T-helper 2 cell treated with Interferon-gamma antibody and Interleukin-4, amounts not matched to agents 5 μg/mL and 100 μg/mL, for 36 hours (primary cell): Measurements from ENCODE around the gene ATP8A1.
A peak's percentile ranks its signal among the peaks of the same experiment; 100 is the strongest.
"Not testable (repeated sequence)": the region's sequence is repeated elsewhere in the genome, so short reads cannot be mapped to it uniquely, and the experiment has no call there.

Experiments
- DNase-seq: peaks from one replicate; pipeline ENCODE4 v3.0.0; 2021; ENCODE audit warnings: low spot score
- H3K27ac Mint-ChIP-seq: one replicate; pipeline ENCODE4 v1.8.0; 2021; ENCODE audit warnings: mild to moderate bottlenecking, mixed read lengths
- H3K27me3 Mint-ChIP-seq: one replicate; pipeline ENCODE4 v1.8.0; 2021; ENCODE audit warnings: low read depth, mixed read lengths
- H3K36me3 Mint-ChIP-seq: one replicate; pipeline ENCODE4 v1.8.0; 2021; ENCODE audit warnings: low read depth, mixed read lengths
- H3K4me1 Mint-ChIP-seq: one replicate; pipeline ENCODE4 v1.8.0; 2021; ENCODE audit warnings: low read depth, mixed read lengths
- H3K4me3 Mint-ChIP-seq: one replicate; pipeline ENCODE4 v1.8.0; 2022; ENCODE audit warnings: mild to moderate bottlenecking, moderate library complexity, mixed read lengths
- H3K9me3 Mint-ChIP-seq: one replicate; pipeline ENCODE4 v1.8.0; 2021; ENCODE audit warnings: mixed read lengths

Gene ATP8A1

DNA sequence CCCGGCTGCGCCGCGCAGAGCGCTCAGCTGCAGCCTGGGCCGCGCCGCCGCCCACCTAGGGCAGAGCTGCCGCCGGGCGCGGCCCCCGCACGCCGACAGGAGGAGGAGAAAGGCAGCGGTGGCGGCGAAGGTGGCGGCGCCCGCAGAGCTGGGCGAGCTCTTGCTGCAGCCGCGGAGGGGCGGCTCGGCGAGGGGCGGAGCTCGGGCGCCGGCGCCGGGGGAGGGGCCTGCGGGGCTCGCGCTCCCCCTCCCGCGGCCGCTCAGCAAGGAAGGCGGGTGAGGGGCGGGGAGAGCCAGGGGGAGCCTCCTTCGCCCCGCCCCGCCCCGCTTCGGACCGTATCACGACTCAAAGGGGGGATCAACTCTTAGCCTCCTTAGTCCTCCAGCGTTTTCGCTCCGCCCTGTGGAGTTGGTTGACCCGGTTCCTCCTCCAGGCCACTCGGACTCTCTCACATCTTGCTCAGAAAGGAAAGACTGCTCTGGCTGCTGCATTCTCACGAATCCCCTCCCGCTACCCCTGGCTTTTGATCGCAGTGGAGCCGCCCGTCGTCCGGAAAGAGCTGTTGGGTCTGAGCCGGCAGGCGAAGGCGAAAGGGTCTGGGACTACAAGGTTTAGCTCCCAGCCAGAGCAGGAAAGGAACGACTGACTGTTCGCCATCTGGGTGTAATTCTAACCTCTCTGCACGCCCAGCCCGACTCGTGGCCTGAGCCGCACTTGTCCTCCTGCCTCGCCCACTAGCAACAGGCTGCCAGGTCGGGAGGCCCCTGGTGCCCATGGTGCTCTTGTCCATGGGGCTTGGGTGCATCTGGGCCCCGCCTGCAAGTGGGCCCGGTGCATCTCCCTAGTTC is at the start of gene ATP8A1:
Gene ATP8A1, minus strand, starts transcription at position 162 of the 849 bp plus-strand sequence. CDS start 232 bp downstream, outside the sequence.
- Mint-ChIP-seq H3K4me1 (peaks cover 33% of the 10 kb centered on the region), H3K4me3 (peak within 1 kb of the TSS; percentile 95), H3K27ac (peak within 1 kb of the TSS; percentile 95), H3K27me3 (peaks cover 3% of the 10 kb centered on the region), H3K9me3 (peaks cover 6% of the 10 kb centered on the region), H3K36me3 (peaks cover 16% of the 10 kb centered on the region)
- DNase-seq: peak; percentile 91

DNA sequence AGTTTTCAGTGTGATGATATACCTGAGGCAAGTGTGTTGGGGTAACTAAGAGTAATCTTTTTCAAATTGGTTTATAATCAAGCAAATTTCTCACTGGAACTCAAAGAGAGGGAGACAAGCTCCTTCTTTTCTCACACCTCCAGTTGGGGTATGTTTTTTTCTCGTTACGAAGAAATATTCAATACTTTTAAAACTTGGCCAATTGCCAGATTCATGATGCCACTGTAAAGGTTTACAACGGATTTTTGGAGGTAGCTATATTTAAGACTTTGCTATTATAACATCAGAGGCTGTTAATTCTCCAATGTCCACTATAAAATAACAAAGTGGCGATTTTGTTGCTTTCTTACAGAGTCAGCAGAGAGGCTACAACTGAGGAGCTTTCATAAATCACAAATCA is 49.2 kb upstream of the ATP8A1 start:
- no peak overlapping the region for H3K27ac Mint-ChIP-seq
- H3K27me3 Mint-ChIP-seq: peaks cover 7% of the 10 kb centered on the region
- H3K9me3 Mint-ChIP-seq: no peaks in the 10 kb centered on the region
- DNase-seq: no peak
- no peaks in the 10 kb centered on the region for H3K36me3 Mint-ChIP-seq
- H3K4me1 Mint-ChIP-seq: no peaks in the 10 kb centered on the region
- H3K4me3 Mint-ChIP-seq: no peak overlapping the region

DNA sequence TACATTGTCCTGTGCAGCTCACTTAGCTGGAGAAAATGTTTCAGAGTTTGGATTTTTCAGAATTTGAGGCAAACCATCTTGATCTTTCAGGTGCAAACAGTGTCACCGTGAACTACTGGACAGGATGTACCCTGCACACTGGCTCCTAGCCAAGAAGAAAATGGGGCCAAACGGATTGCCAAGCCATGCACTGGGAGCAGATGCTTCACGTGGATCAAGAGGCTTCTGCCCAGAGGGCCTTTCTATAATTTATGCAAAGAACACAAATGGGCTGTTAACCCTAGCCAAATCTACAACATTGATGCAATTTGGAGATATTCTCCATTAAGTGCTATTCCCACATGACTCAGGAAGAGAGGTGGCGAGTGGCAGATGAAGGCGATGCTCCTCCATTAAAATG is 46.9 kb upstream of the ATP8A1 start:
- no peaks in the 10 kb centered on the region for H3K36me3 Mint-ChIP-seq
- H3K27ac Mint-ChIP-seq: no peak overlapping the region
- DNase-seq: no peak
- no peaks in the 10 kb centered on the region for H3K9me3 Mint-ChIP-seq
- no peak overlapping the region for H3K4me3 Mint-ChIP-seq
- H3K27me3 Mint-ChIP-seq: peaks cover 5% of the 10 kb centered on the region
- no peaks in the 10 kb centered on the region for H3K4me1 Mint-ChIP-seq

DNA sequence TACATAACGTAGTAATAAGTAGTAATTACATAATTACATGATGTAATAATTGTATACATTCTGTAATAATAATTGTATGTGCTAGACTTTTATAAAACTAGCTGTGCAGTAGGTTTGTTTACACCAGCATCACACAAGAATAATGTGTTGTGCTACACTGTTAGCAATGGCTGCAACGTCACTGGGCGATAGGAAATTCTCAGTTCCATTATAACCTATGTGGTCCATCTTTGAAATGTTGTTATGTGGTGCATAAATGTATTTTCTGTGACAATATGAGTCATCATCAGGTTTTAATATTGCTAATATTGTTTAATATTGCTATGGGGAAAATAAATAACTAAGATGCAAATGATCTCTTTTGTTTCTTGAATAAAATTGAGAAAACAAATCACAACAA is 46.0 kb upstream of the ATP8A1 start:
- H3K27me3 Mint-ChIP-seq: no peaks in the 10 kb centered on the region
- no peaks in the 10 kb centered on the region for H3K9me3 Mint-ChIP-seq
- no peak for DNase-seq
- no peaks in the 10 kb centered on the region for H3K36me3 Mint-ChIP-seq
- H3K27ac Mint-ChIP-seq: no peak overlapping the region
- no peaks in the 10 kb centered on the region for H3K4me1 Mint-ChIP-seq
- H3K4me3 Mint-ChIP-seq: no peak overlapping the region

DNA sequence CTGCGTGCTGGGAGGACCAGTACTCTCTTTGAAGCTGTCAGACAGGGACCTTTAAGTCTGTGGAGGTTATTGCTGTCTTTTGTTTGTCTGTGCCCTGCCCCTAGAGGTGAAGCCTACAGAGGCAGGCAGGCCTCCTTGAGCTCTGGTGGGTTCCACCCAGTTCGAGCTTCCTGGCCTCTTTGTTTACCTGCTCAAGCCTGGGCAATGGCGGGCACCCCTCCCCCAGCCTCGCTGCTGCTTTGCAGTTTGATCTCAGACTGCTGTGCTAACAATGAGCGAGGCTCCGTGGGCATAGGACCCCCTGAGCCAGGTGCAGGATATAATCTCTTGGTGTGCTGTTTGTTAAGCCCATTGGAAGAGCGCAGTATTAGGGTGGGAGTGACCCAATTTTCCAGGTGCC is 44.9 kb upstream of the ATP8A1 start:
- DNase-seq, H3K36me3 Mint-ChIP-seq, H3K4me1 Mint-ChIP-seq, H3K9me3 Mint-ChIP-seq, H3K27me3 Mint-ChIP-seq, H3K4me3 Mint-ChIP-seq, H3K27ac Mint-ChIP-seq: not testable (repeated sequence)

DNA sequence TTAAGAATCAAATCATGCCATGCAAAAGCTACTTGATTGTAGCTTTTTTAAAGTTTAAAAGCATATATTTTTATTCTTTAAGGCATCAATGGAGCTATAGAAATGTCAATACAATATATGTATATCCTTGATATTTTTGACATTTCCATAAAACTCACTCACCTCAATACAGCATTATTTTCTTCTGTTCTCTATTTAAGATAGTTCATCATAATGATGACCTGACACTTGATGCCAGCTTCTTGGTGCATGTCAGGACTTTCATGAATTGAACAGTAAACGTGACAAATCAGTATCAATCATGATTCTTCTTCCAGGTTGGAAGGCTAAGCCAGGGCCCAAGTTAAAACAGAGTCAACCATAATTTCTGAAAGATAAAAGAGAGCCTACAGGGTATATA is 33.6 kb upstream of the ATP8A1 start:
- Mint-ChIP-seq H3K4me3 (no peak overlapping the region), H3K4me1 (no peaks in the 10 kb centered on the region), H3K9me3 (no peaks in the 10 kb centered on the region), H3K27ac (no peak overlapping the region), H3K36me3 (no peaks in the 10 kb centered on the region), H3K27me3 (peaks cover 8% of the 10 kb centered on the region)
- no peak for DNase-seq

DNA sequence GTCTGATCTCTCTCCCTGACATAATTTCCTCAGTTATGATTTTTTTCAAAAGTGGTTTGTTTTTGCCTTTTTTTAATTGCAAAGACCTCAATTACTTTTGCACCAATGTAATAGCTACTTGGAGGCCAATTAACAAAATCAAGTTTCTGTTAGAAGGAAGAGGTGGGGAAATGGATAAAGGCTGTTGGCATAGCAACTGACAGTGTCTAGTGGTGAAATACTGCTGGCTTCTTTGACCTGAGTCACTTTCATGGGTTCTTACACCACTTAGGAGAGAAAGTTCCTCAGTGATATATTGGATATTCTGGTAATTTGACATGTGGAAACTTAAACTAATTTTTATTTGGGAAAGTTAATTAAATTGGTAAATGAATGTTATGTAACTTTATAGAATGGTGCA is 26.5 kb upstream of the ATP8A1 start:
- Mint-ChIP-seq H3K4me1 (peaks cover 5% of the 10 kb centered on the region), H3K4me3 (no peak overlapping the region), H3K27ac (no peak overlapping the region), H3K9me3 (peaks cover 5% of the 10 kb centered on the region), H3K36me3 (no peaks in the 10 kb centered on the region), H3K27me3 (peaks cover 14% of the 10 kb centered on the region)
- DNase-seq: no peak

DNA sequence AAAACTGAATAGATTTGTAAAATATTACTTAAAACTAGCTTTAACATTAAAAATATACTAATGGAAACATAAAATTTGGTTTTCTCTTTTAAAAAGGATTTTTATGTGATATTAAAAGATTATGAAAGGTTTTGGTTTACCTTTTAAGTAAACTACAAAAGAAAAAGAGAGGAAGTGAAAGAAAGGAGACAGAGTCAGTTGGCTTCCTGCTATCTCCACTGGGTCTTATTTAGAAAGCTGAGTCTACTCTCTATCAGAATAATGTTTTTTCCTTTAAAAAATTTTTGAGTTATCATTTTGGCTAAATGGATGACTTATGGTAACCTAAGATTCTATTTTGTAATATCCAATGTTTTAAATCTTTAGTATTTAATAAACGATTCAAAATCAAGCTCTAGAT is 21.6 kb upstream of the ATP8A1 start:
- DNase-seq: no peak
- Mint-ChIP-seq H3K4me3 (no peak overlapping the region), H3K27ac (no peak overlapping the region), H3K4me1 (peaks cover 6% of the 10 kb centered on the region), H3K36me3 (no peaks in the 10 kb centered on the region), H3K27me3 (no peaks in the 10 kb centered on the region), H3K9me3 (peaks cover 5% of the 10 kb centered on the region)

DNA sequence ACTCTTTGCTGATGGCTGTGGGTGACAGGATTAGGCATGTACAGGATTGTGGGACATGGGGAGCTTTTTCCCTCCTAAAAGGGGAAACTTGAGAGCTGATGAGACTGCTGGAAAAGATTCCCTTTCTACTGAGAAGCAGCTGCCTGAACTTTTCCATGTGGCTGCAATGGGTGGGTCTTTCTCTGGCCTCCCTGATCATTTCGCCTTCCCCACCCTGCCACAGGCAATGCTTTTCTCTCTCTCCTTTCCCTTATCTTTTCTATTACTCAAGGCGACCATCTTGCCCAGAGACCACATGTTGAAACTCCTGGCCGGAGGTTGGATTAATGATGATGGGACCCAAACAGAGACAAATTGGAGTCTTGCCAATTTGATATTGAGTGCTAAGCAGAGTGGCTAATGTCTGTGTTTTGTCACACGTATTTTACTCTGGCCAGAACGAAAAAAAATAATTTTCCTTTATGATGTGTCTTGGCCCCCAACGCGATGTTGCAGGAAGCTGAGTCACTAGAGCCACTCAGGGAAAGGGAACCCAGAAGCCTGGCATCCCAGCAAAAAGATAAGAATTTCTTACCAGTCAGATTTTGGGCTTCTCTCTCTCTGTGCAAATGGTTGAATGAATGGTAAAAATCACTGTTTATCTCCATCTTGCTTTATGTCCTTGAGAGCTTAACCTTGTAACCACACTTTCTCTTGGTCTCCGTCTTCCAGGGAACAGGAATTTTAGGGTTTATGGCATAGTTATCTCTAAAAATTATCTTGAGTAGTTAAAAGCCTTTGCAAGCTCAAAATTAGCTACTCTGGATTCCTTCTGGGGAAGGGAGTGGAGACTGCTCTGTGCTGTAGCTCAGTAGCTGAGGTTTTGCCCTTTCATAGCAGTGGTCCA is 19.4 kb upstream of the ATP8A1 start:
- H3K4me3 Mint-ChIP-seq: no peak overlapping the region

DNA sequence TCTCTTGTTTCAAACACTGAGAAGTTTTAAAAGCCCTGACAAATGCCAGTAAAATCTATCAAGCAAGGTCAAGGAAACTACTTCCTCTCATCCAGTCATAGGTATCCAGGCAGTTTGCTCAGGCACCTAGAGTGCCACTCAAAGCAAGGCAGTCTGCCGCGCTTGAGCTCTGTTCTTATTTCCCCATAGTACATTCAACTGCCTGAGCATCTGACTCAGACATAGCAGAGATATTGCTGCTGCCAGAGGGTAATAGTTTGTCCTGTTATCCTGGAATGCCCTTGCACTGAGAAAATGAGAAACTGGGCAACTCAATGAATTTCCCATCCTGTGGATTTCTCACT is 16.1 kb upstream of the ATP8A1 start:
- Mint-ChIP-seq H3K27ac (peak overlapping the region; percentile 86), H3K4me1 (peaks cover 32% of the 10 kb centered on the region), H3K36me3 (peaks cover 2% of the 10 kb centered on the region), H3K27me3 (peaks cover 2% of the 10 kb centered on the region), H3K9me3 (peaks cover 8% of the 10 kb centered on the region), H3K4me3 (peak overlapping the region; percentile 44)
- no peak for DNase-seq

More for the DNA sequence above, 19.4 kb upstream of the ATP8A1 start:
- Mint-ChIP-seq H3K27me3 (no peaks in the 10 kb centered on the region), H3K36me3 (peaks cover under 1% of the 10 kb centered on the region), H3K4me1 (peaks cover 25% of the 10 kb centered on the region), H3K27ac (no peak overlapping the region), H3K9me3 (peaks cover 7% of the 10 kb centered on the region)
- no peak for DNase-seq

DNA sequence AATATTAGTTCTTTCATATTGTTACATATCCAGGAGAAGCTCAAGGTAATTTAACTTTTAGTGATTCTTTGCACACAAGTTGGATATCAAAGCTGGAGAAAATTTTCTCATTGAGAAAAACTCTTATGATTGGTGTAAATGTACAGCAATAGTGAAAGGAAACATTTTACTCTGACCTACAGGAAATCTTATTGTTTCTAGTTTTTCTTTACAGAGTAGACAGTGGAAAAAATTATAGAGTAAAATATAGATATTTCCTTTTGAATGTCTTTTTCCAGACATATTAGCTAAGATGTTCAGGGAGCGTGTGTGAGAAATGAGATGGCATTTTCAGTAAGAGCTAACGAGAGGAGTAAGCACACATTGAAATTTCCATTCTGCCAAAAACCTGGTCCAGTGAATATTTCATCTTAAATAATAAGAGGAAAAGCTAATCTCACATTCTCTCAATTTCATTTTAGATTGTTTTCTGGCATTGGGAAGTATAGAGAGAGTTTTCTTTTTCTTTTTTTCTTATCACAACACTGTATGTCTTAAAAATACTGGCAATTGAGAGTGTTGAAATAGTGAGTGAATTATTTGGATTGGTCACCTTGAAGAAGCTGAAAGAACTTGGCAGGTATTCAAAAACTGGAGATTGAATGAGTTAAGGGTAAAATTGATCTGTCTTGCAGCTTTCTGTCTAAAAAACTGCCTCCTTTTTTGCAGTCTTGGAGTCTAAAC is 15.6 kb upstream of the ATP8A1 start:
- peak overlapping the region; percentile 86 for H3K27ac Mint-ChIP-seq
- peaks cover 3% of the 10 kb centered on the region for H3K27me3 Mint-ChIP-seq
- H3K4me1 Mint-ChIP-seq: peaks cover 31% of the 10 kb centered on the region
- DNase-seq: no peak
- H3K36me3 Mint-ChIP-seq: peaks cover 2% of the 10 kb centered on the region
- peaks cover 8% of the 10 kb centered on the region for H3K9me3 Mint-ChIP-seq
- H3K4me3 Mint-ChIP-seq: peak overlapping the region; percentile 64

DNA sequence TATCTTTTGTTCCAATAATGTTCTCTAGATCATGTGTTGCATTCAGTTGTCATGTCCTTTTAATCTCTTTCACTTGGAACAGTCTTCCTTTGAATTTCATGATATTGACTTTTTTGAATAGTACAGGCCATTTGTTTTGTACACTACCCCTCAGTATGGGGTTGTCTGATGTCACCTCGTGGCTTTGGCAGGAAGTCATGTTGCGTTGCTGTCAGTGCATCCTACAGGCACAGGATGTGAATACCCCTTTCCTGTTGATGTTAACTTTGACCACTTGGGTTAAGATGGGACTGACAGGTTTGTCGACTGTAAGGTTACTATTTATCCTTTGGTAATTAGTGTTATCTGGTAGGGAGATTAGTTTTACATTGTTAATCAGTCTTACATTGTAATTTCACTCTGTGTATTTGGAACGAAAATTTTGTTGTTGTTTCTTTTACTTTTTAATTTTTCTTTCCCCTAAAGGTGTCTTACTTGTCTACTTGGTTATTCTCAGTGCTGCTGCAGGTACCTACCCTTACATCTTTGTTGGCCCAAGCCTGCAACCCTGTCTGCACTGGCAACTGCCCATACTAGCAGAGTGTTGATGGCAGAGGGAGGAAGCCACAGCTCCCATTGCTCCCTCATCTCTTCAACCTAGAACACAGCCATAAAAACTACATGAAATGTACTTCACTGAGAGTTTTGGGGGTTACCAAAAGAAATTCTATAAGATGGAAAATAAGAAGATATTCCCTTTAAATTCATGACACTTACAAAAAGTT is 14.7 kb upstream of the ATP8A1 start:
- Mint-ChIP-seq H3K27me3 (peaks cover 5% of the 10 kb centered on the region), H3K36me3 (peaks cover 2% of the 10 kb centered on the region), H3K9me3 (peaks cover 8% of the 10 kb centered on the region), H3K4me1 (peaks cover 31% of the 10 kb centered on the region), H3K4me3 (peak overlapping the region; percentile 64), H3K27ac (peak overlapping the region; percentile 86)
- peak; percentile 23 for DNase-seq

DNA sequence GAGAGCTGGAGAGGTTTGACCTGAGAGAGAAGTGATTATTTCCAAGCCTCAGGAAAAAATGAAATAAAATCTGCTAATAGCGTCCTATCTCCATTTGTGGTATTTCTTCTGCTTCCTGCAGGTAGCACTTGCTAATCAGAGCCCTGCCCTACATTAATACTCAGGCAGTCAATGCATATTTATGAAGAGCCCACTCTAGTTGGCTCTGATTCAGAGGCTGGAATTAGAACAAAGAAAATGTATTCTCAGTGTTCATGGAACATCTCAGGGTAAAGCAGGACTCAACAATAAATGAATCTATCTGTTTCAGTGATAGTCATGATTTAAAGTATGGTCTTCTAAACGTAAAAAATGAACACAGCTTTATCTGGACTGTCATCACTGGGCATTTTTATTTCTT is 1.4 kb upstream of the ATP8A1 start:
- peaks cover 1% of the 10 kb centered on the region for H3K9me3 Mint-ChIP-seq

More for the DNA sequence above, 1.4 kb upstream of the ATP8A1 start:
- H3K27ac Mint-ChIP-seq: no peak overlapping the region
- peaks cover 11% of the 10 kb centered on the region for H3K36me3 Mint-ChIP-seq
- H3K27me3 Mint-ChIP-seq: peaks cover 8% of the 10 kb centered on the region
- no peak for DNase-seq
- H3K4me1 Mint-ChIP-seq: peaks cover 30% of the 10 kb centered on the region
- peak overlapping the region; percentile 91 for H3K4me3 Mint-ChIP-seq
